GM06990 (cell line): Measurements from ENCODE around the gene XIRP1.

ENCODE experiments used
- DNase-seq: peaks from one replicate; pipeline ENCODE4 v3.0.0-alpha.2; 2011; ENCODE audit not compliant: insufficient read length; ENCODE audit errors: extremely low read depth
- H3K27me3 ChIP-seq: replicated peaks from 2 replicates; pipeline ENCODE4 v1.6.0; 2011; ENCODE audit warnings: low read length; ENCODE audit not compliant: control insufficient read depth, insufficient read depth
- H3K36me3 ChIP-seq: 2 replicates; pipeline ENCODE4 v1.5.1; 2011; ENCODE audit warnings: low read length; ENCODE audit not compliant: control insufficient read depth, insufficient read depth
- H3K4me3 ChIP-seq: replicated peaks from 2 replicates; pipeline ENCODE4 v1.5.1; 2011; ENCODE audit warnings: low read depth, mild to moderate bottlenecking, control low read depth, low read length
- CTCF ChIP-seq: IDR thresholded peaks from 2 replicates; pipeline ENCODE4 v1.5.1; 2011; ENCODE audit warnings: low read length, control low read depth, mild to moderate bottlenecking, inconsistent platforms; ENCODE audit not compliant: insufficient read depth, poor library complexity, severe bottlenecking

XIRP1 gene

GRCh38 chr3:39203402-39203801, 11.0 kb upstream of the XIRP1 start:
- DNase-seq: no peak
- H3K27me3 ChIP-seq: no peaks in the 10 kb centered on the region; the same call in 1 of the 2 replicates
- H3K4me3 ChIP-seq: no peak overlapping the region
- no peaks in the 10 kb centered on the region for H3K36me3 ChIP-seq
- no peak for TF ChIP-seq CTCF

- DNase-seq: no peak
- no peak for TF ChIP-seq CTCF
Observed at GRCh38 chr3:39202094-39202493, 9.7 kb upstream of the XIRP1 start.

GRCh38 chr3:39196671-39197356, 4.4 kb upstream of the XIRP1 start:
- no peak for TF ChIP-seq CTCF

More at GRCh38 chr3:39202094-39202493, 9.7 kb upstream of the XIRP1 start:
- Histone ChIP-seq H3K36me3 (no peaks in the 10 kb centered on the region), H3K27me3 (no peaks in the 10 kb centered on the region; the same call in 1 of the 2 replicates), H3K4me3 (no peak overlapping the region)

GRCh38 chr3:39196034-39196433, 3.6 kb upstream of the XIRP1 start:
- H3K4me3 ChIP-seq: no peak overlapping the region
- no peaks in the 10 kb centered on the region; the same call in 1 of the 2 replicates for H3K27me3 ChIP-seq
- no peak for DNase-seq
- no peak for TF ChIP-seq CTCF
- no peaks in the 10 kb centered on the region for H3K36me3 ChIP-seq

More at GRCh38 chr3:39196671-39197356, 4.4 kb upstream of the XIRP1 start:
- Histone ChIP-seq H3K36me3 (no peaks in the 10 kb centered on the region), H3K4me3 (no peak overlapping the region), H3K27me3 (no peaks in the 10 kb centered on the region; the same call in none of the 2 replicates)
- DNase-seq: no peak

GRCh38 chr3:39193391-39193790, 996 bp upstream of the XIRP1 start:
- Histone ChIP-seq H3K4me3 (no peak overlapping the region), H3K27me3 (no peaks in the 10 kb centered on the region; the same call in 1 of the 2 replicates), H3K36me3 (no peaks in the 10 kb centered on the region)
- no peak for DNase-seq
- TF ChIP-seq CTCF: no peak
